Coronary artery (tissue), 2 donors: Measurements from ENCODE around the gene PLEKHG5.
"Not testable (repeated sequence)": the region's sequence is repeated elsewhere in the genome, so short reads cannot be mapped to it uniquely, and the experiment has no call there.

ENCODE experiments used
- DNase-seq: peaks from one replicate; pipeline ENCODE4 v3.0.0-alpha.2; 2017; ENCODE audit warnings: low spot score
- H3K27ac ChIP-seq, 2 donors: fragments of 200-600 bp; sonication (generic); one replicate each; pipeline ENCODE4 v1.5.1; 2016 to 2019
- H3K4me3 ChIP-seq: fragments of 200-600 bp; sonication (generic); 2 replicates; pipeline ENCODE4 v1.5.1; 2016; ENCODE audit warnings: mild to moderate bottlenecking, moderate library complexity
- TF ChIP-seq, protein P1 (sequence below): fragments of 200-600 bp; sonication (generic); IDR thresholded peaks from one replicate; pipeline ENCODE4 v1.5.1; 2019; ENCODE audit warnings: antibody characterized with exemption

Gene PLEKHG5

DNA sequence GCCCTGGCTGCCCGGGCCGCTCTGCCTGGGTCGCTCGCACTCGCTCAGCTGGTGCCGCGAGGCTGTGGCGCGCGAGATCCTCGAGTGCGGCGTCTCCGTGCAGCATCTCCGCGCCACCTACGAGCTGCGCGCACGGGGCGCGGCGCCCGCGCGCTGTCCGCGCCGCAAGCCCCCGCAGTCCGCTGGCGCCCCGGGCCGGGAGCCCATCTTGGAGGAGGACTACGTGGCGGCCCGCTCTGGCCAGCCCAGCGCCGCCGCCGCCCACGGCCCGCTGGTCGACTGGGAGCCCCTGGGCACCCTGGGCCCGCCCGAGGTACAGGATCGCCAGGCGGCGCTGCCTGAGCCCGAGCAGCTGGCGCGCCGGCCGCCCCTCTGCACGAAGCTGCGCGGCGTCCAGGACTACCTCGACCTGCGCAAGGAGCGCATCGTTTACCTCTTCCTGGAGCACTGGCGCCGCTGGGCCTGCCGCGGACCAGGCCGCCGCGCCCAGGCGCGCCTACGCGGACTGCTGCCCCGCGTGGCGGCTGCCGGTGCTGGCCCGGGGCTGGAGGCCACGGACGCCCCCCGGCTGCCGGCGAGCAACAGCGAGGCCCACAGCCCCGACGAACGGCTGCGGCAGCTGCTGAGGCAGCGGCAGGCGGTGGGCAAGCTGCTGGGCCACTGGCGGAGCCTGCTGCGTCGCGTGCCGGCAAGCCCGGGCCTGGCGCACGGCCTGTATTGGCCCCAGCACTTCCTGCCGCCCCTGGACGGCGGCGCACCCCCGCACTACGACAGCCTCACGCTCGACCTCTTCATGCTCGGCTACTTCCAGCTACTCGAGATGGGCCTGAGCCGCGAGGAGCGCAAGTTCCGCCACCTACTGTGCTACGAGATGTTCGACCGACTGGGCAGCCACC, 36.4 kb downstream of the PLEKHG5 start:
- Histone ChIP-seq H3K4me3 (peak overlapping the region; percentile 16), H3K27ac (no peak overlapping the region)
- TF ChIP-seq, protein P1, sequence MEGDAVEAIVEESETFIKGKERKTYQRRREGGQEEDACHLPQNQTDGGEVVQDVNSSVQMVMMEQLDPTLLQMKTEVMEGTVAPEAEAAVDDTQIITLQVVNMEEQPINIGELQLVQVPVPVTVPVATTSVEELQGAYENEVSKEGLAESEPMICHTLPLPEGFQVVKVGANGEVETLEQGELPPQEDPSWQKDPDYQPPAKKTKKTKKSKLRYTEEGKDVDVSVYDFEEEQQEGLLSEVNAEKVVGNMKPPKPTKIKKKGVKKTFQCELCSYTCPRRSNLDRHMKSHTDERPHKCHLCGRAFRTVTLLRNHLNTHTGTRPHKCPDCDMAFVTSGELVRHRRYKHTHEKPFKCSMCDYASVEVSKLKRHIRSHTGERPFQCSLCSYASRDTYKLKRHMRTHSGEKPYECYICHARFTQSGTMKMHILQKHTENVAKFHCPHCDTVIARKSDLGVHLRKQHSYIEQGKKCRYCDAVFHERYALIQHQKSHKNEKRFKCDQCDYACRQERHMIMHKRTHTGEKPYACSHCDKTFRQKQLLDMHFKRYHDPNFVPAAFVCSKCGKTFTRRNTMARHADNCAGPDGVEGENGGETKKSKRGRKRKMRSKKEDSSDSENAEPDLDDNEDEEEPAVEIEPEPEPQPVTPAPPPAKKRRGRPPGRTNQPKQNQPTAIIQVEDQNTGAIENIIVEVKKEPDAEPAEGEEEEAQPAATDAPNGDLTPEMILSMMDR = no peak
- no peak for DNase-seq

DNA sequence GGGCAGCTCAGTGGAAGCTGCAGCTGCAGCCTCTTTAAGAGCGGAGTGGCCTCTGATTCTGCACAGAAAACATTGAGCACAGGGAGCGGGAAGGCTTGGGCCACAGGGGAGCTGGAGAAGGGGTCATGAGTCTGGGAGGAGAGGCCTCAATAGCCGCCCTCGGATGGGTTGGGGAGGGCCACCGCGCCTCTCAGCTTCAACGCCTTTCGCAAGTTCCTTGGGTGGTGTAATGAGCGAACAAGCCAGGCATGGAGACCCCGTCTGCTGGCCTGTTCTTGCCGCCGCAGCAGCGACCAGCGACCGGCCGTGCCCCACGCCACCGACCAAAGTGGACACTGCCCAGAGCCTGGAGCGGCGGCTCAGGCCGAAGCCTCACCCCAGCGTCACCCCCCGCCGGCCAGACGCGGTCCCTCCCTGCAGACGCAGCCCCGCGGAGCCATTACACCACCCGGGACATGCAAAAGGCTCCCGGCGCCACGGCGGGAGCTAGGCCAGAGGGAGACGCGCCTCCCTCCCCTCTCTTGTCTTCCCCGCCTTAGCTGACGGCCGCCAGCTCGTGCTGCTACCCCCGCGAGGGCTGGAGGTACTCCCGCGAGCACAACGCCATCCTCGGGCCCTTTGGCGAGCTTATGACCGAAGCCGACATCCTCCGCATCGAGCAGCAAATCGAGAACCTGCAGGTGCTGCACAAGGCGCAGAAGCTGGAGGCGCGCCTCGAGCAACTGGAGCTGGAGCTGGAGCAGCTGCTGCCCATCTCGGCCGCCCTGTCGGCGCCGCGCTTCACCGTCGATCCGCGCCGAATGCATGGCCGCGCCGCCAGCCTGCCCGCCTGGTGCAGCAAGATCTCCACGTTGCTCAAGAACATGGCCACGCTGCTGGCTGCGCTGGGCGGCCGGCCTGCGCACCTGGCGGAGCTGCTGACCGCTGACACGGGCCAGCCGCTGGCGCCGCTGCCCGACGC, 37.3 kb downstream of the PLEKHG5 start:
- not testable (repeated sequence) for H3K27ac ChIP-seq, DNase-seq
- peak overlapping the region; percentile 16 for H3K4me3 ChIP-seq

DNA sequence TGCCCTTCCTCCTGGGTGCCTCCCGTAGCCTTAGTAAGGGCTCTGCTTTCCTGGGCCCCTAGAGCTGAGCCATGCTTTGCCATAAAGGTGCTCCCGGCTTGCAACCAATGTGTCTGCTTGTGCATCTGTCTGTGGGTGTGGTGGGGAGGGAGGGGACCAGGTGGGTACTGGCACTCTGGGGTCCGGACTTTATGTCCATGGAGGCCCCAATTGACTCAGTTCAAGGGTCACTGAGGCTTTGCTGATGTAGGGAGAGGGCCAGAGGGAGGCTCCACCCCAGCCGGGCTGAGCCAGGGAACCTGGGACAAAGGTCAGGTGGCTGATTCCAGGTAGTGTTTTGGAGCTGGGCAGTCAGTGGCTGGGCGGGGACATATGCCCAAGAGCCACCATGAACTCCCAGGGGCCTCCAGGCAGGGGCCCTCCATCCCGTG, 40.5 kb downstream of the PLEKHG5 start:
- DNase-seq = no peak
- Histone ChIP-seq H3K27ac (no peak overlapping the region), H3K4me3 (no peak overlapping the region)
- TF ChIP-seq, protein P1 = no peak

DNA sequence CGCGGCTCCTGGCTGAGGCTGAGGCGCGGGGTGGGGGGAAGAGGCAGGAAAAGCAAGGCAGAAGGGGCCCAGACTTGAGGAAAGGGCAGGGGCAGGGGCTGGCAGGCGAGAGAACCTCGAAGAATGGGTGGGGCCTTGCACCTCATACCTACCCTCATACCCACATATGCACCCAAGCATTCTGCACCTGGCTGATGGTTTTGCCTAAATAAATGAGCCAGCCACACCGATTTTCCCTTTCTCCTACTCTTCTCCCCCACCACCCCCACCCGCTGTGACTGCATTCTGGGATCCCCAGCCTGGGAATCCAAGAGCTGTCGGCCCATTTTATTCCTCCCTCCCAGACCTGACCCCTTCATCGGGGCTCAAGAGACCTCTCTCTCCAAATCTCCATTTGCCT, 41.0 kb downstream of the PLEKHG5 start:
- DNase-seq, H3K27ac ChIP-seq, H3K4me3 ChIP-seq: not testable (repeated sequence)

DNA sequence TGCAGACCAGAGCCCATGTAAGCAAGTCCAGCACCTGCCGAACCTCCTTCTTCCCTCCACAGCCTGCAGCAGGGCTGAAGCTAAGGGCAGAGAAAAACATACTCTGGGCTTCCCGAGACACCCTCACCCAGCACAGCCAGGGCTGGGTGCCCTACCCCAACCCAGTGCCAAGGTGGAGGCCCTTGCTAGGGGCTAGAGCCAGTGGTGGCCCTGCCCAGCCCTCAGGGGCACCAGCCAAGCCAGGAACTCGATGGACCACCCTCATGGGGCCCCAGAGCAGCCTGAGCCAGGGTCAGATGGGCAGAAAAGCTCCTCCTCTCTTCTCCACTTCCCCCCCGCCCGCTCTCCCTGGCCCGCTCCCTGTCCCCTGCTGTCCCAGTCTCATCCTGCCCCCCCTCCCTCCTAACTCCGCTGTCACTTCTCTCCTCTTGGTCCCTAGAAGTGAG, 41.4 kb downstream of the PLEKHG5 start:
- H3K27ac ChIP-seq = no peak overlapping the region
- no peak overlapping the region for H3K4me3 ChIP-seq
- DNase-seq = no peak
- TF ChIP-seq, protein P1 = no peak

DNA sequence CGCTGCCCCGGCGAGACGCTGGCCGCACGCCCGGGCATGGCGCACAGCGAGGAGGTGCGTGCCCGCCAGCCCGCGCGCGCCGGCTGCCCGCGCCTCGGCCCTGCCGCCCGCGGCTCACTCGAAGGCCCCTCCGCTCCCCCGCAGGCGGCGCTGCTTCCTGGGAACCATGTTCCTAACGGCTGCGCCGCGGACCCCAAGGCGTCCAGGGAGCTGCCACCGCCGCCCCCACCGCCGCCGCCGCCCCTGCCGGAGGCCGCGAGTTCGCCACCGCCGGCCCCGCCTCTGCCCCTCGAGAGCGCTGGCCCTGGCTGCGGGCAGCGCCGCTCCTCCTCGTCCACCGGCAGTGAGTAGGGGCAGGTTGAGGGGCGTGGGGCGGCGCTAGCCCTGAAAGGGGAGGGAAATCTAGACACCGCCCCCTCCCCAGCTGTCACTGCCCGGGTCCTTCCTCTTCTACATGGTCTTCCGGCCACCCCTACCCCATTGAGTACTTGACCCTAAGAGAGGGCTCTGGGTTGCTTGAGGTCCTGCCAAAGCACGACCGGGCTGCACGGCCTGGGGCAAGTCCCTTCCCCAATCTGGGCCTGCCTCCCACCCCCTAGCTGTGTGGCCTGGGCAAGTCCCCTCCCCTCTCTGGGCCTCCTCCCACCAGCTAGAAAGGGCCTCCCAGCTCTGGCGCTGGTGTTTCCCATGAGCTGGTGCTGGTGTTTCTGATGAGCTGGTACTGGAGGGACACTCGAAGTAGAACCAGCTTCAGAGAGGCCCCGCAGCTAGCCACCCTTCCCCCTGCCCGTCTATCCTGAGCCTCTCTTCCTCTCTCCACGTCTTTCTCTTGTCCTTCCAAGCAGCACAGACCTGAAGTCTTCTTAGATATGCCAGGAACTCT, 42.5 kb downstream of the PLEKHG5 start:
- DNase-seq = no peak
- TF ChIP-seq, protein P1 = no peak
- H3K4me3 ChIP-seq = peak overlapping the region; percentile 66
- H3K27ac ChIP-seq = no peak overlapping the region

DNA sequence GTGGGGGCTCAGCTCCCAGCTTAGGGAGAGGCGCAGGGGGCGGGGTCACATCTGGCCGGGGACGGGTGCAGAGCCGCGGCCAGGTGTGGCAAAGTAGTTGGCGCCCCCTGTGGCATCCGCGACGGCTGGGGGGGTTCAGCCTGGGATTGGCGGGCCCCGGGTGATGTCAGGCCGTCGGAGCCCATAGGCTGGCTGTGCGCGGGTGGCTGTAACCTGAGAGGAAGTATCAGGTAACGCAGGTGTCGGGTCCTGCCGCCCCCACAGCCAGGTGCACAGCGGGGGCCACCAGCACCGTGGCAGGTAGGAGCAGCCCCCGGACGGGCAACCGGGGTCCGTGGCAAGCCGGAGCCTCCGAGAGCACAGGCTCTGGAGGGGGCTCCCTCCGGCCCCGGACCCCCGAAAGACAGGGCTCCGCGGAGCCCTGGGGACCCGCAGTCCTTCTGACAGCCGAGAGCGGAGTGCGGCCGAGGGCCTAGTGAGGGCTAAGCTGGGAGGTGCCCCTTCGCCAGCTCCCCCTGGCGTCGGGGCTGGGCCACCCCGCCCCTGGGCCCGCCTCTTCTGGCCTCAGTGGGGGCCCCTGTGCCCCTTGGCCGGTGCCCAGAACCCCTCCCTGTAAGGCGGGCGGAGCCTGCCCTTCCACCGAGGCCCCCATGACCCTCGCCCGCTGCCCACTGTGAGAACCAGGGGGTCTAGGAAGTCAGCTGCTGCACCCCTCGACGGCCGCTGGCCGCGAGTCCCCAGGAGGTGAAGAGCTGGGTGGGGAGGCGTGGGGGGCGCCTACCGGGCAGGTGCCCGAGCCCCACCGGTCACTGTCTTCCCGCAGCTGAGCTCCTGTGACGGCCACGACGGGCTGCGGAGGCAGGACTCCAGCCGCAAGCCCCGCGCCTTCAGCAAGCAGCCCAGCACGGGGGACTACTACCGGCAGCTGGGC, 43.4 kb downstream of the PLEKHG5 start:
- peak overlapping the region; percentile 66 for H3K4me3 ChIP-seq
- H3K27ac ChIP-seq = no peak overlapping the region
- DNase-seq = no peak
- TF ChIP-seq, protein P1 = no peak
